OCI-LY3 (cell line): Measurements from ENCODE around the gene AIG1.

Experiments used
- H2AFZ ChIP-seq: fragments of 200-600, 300-600 bp; shearing (Covaris generic); 2 replicates; pipeline ENCODE4 v1.6.0; 2014; ENCODE audit warnings: antibody characterized with exemption, low read depth, low read length
- H3K27ac ChIP-seq: fragments of 200-600, 300-600 bp; sonication (generic); 2 replicates; pipeline ENCODE4 v1.5.1; 2014; ENCODE audit warnings: mild to moderate bottlenecking, low read length, moderate library complexity, mixed read lengths
- H3K27me3 ChIP-seq: fragments of 200-600, 300-600 bp; sonication (generic); 2 replicates; pipeline ENCODE4 v1.6.1; 2014; ENCODE audit warnings: low read depth, low read length, mixed read lengths
- H3K36me3 ChIP-seq: fragments of 200-600, 300-600 bp; sonication (generic); replicated peaks from 2 replicates; pipeline ENCODE3; 2014; ENCODE audit warnings: low read depth, low read length, mixed read lengths
- H3K4me1 ChIP-seq: fragments of 300-600, 200-600 bp; sonication (generic); 2 replicates; pipeline ENCODE4 v1.6.1; 2014; ENCODE audit warnings: low read length, mixed read lengths
- H3K4me2 ChIP-seq: fragments of 200-600, 300-600 bp; sonication (generic); 2 replicates; pipeline ENCODE4 v1.6.1; 2014; ENCODE audit warnings: low read length, mixed read lengths
- H3K4me3 ChIP-seq: fragments of 300-600, 200-600 bp; sonication (generic); 2 replicates; pipeline ENCODE4 v1.5.1; 2014; ENCODE audit warnings: antibody characterized with exemption, mild to moderate bottlenecking, low read length, moderate library complexity
- H3K79me2 ChIP-seq: fragments of 300-600, 200-600 bp; shearing (Covaris generic); 2 replicates; pipeline ENCODE4 v1.6.1; 2014; ENCODE audit warnings: mild to moderate bottlenecking, low read length, mixed read lengths
- H3K9ac ChIP-seq: fragments of 300-600, 200-600 bp; shearing (Covaris generic); 2 replicates; pipeline ENCODE4 v1.6.0; 2014; ENCODE audit warnings: mild to moderate bottlenecking, low read length, moderate library complexity
- H3K9me3 ChIP-seq: fragments of 200-600, 300-600 bp; shearing (Covaris generic); 2 replicates; pipeline ENCODE4 v1.6.1; 2014; ENCODE audit warnings: low read length, mixed read lengths; ENCODE audit not compliant: insufficient read depth
- H4K20me1 ChIP-seq: fragments of 200-600, 300-600 bp; sonication (generic); 2 replicates; pipeline ENCODE4 v1.6.1; 2016; ENCODE audit warnings: low read length, mixed read lengths; ENCODE audit not compliant: insufficient read depth
- EZH2phosphoT487 ChIP-seq: fragments of 200-600 bp; shearing (Covaris generic); IDR thresholded peaks from 2 replicates; pipeline ENCODE4 v1.6.1; 2018; ENCODE audit warnings: antibody characterized with exemption, mixed run types, low read depth
- TF ChIP-seq, protein P1 (sequence below): fragments of 200-600, 300-600 bp; sonication (generic); IDR thresholded peaks from 2 replicates; pipeline ENCODE4 v1.5.1; 2014; ENCODE audit warnings: antibody characterized with exemption, low read length, low read depth

Gene AIG1

DNA sequence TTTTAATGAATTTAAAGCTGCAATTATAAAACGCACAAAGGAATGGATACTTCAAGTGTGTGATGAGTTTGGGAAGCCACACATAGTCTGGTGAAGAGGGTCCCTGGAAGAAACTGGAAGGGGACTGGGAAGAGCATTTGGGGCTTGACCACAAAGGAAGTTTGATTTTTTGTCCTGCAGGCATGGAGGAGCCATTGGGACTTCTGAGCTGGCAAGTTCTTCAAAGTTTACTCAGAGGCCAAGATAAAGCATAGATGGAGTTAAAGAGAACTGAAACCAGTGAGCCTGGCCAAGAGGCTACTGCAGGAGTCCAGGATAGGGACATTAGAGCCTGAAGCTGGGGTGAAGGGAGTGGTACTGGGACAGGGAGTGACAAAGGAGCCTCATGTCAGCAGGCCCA lies 95.0 kb downstream of the AIG1 start:
- TF ChIP-seq EZH2phosphoT487 = no peak
- TF ChIP-seq, protein P1, sequence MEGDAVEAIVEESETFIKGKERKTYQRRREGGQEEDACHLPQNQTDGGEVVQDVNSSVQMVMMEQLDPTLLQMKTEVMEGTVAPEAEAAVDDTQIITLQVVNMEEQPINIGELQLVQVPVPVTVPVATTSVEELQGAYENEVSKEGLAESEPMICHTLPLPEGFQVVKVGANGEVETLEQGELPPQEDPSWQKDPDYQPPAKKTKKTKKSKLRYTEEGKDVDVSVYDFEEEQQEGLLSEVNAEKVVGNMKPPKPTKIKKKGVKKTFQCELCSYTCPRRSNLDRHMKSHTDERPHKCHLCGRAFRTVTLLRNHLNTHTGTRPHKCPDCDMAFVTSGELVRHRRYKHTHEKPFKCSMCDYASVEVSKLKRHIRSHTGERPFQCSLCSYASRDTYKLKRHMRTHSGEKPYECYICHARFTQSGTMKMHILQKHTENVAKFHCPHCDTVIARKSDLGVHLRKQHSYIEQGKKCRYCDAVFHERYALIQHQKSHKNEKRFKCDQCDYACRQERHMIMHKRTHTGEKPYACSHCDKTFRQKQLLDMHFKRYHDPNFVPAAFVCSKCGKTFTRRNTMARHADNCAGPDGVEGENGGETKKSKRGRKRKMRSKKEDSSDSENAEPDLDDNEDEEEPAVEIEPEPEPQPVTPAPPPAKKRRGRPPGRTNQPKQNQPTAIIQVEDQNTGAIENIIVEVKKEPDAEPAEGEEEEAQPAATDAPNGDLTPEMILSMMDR = no peak

DNA sequence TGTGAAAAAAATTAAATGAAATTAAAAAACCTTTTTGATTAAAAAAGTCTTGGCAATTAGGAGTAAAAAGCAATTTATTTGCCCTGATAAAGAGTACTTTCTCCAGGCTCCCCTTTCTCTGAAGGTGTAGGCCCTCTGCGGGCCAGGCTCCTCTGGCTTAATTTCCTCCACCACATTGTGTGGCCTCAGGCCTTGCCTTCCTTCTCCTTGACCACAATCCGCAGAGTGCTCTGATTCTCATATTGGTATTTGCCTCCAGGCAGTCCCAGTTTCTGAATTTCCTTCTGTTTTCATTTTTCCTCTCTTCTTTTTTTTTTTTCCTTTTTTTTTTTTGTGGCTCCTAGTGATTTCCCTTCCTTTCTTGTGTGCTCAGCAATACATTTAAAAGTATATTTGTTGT lies 96.4 kb downstream of the AIG1 start:
- Histone ChIP-seq H2AFZ (no peak overlapping the region), H3K9me3 (no peaks in the 10 kb centered on the region), H3K27me3 (no peaks in the 10 kb centered on the region), H4K20me1 (no peaks in the 10 kb centered on the region), H3K36me3 (no peaks in the 10 kb centered on the region), H3K79me2 (no peaks in the 10 kb centered on the region), H3K27ac (no peak overlapping the region), H3K4me2 (no peak overlapping the region), H3K9ac (no peak overlapping the region), H3K4me1 (no peaks in the 10 kb centered on the region), H3K4me3 (no peak overlapping the region)
- TF ChIP-seq, protein P1 = no peak
- no peak for TF ChIP-seq EZH2phosphoT487

More for the DNA sequence above, 95.0 kb downstream of the AIG1 start:
- Histone ChIP-seq H3K4me1 (no peaks in the 10 kb centered on the region), H3K27me3 (no peaks in the 10 kb centered on the region), H3K36me3 (no peaks in the 10 kb centered on the region), H3K4me3 (no peak overlapping the region), H3K27ac (no peak overlapping the region), H3K9me3 (no peaks in the 10 kb centered on the region), H3K4me2 (no peak overlapping the region), H3K9ac (no peak overlapping the region), H4K20me1 (no peaks in the 10 kb centered on the region), H2AFZ (no peak overlapping the region), H3K79me2 (no peaks in the 10 kb centered on the region)

DNA sequence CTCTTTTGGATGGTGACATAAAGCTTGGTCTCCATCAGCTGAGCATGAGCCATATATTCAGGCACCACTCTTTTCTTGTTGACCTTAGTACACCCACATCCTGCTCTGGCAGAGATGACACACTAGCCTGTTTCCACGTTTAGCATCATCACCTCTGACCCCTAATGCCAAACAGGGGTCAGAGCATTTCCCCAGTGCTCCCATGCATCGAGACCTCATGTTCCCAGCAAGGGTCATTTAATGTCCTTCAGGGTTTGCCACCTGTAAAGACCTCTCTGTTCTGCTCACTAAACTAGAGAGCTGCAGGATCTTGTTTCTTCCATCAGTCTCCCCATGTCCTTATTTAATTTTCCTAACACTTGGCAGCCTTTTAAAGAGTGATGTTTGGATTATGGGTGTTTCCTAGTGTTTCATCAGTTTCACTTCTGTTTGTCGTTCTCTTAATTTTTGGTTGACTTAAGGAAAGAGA lies 97.5 kb downstream of the AIG1 start:
- H3K9ac ChIP-seq = no peak overlapping the region
- H3K36me3 ChIP-seq = no peaks in the 10 kb centered on the region
- H3K79me2 ChIP-seq = no peaks in the 10 kb centered on the region
- H3K27me3 ChIP-seq = no peaks in the 10 kb centered on the region
- H2AFZ ChIP-seq = no peak overlapping the region
- H4K20me1 ChIP-seq = no peaks in the 10 kb centered on the region
- H3K4me3 ChIP-seq = no peak overlapping the region
- H3K4me1 ChIP-seq = no peaks in the 10 kb centered on the region
- no peak for TF ChIP-seq EZH2phosphoT487
- TF ChIP-seq, protein P1 = no peak
- H3K27ac ChIP-seq = no peak overlapping the region
- H3K4me2 ChIP-seq = no peak overlapping the region
- H3K9me3 ChIP-seq = no peaks in the 10 kb centered on the region

DNA sequence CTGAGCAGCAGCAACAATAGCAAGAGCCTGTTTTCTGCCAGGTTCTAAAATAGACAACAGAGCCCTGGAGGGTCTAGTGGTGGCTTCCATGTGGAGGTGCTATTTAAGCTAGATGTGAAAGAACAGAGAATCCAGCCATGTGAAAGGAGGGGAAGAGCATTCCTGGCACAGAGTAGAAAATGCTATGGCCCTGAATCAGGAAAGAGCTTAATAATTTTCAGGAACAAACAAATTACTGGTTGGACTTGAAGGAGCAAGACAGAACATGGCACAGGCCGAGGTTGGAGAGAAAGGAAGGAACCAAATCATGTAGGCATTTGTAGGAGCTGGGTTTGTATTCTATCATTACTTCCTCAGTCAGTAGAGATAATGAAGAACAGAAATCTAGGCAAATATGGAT lies 98.3 kb downstream of the AIG1 start:
- TF ChIP-seq, protein P1 = no peak
- no peak for TF ChIP-seq EZH2phosphoT487
- no peak overlapping the region for H2AFZ ChIP-seq
- H3K9me3 ChIP-seq = no peaks in the 10 kb centered on the region
- no peak overlapping the region for H3K4me3 ChIP-seq
- no peak overlapping the region for H3K27ac ChIP-seq
- H3K4me1 ChIP-seq = no peaks in the 10 kb centered on the region
- no peak overlapping the region for H3K9ac ChIP-seq
- no peak overlapping the region for H3K4me2 ChIP-seq
- H4K20me1 ChIP-seq = no peaks in the 10 kb centered on the region
- no peaks in the 10 kb centered on the region for H3K79me2 ChIP-seq
- no peaks in the 10 kb centered on the region for H3K27me3 ChIP-seq
- H3K36me3 ChIP-seq = no peaks in the 10 kb centered on the region
